Left lung (tissue), 14 donors: Measurements from ENCODE around the gene ITPR2. TPM values are rescaled to one million over a fixed set of nuclear protein-coding genes. Genes with fewer than 3 reads are reported as not detected.

Experiments
- ATAC-seq: fragments of 200-7000 bp; cut with Tn5 transposase; one replicate; pipeline ENCODE4 v1.9.1; 2020; ENCODE audit warnings: moderate library complexity
- DNase-seq, 4 donors: peaks; one replicate each; pipeline ENCODE4 v3.0.0-alpha.2; 2013 to 2020
- H3K27ac ChIP-seq, 2 donors: fragments of 200-600 bp; sonication (generic) in 1 of 2; one replicate each; pipeline versions ENCODE4 v1.5.0 to v1.8.0; 2020 to 2021
- H3K27me3 ChIP-seq, 2 donors: fragments of 200-600 bp; sonication (generic) in 1 of 2; one replicate each; pipeline versions ENCODE4 v1.5.0 to v1.8.0; 2020 to 2021
- H3K36me3 ChIP-seq, 2 donors: fragments of 200-600 bp; sonication (generic) in 1 of 2; one replicate each; pipeline versions ENCODE4 v1.5.0 to v1.8.0; 2020 to 2021
- H3K4me1 ChIP-seq, 2 donors: fragments of 200-600 bp; one replicate each; pipeline ENCODE4 v1.8.0; 2021
- H3K4me3 ChIP-seq, 2 donors: fragments of 200-600 bp; sonication (generic) in 1 of 2; one replicate each; pipeline versions ENCODE4 v1.5.0 to v1.8.0; 2020 to 2021; ENCODE audit warnings: mild to moderate bottlenecking in 1 of 2
- H3K9me3 ChIP-seq, 2 donors: fragments of 200-600 bp; sonication (generic) in 1 of 2; one replicate each; pipeline versions ENCODE4 v1.5.0 to v1.8.0; 2020 to 2021
- intact Hi-C, 2 donors: fragments of 100-400 bp; cut with DNase I; formaldehyde crosslinking; loops; one replicate each; pipeline versions ENCODE4 v1.11.2 to v1.14.2; 2022
- long read RNA-seq, 12 donors: library from polyadenylated mRNA in 2 of 12; unstranded in 2 of 12; transcript quantifications; one replicate each; pipeline ENCODE4 v2.0.0 and lab custom pipeline, GENCODE V29; 2019 to 2026
- polyA plus RNA-seq, 6 donors: library from polyadenylated mRNA; unstranded; fragments of 120-200 nt; gene quantifications; one replicate each; pipeline ENCODE4 v1.2.1, GENCODE V29; 2013; ENCODE audit not compliant: insufficient read length in 6 of 6
- total RNA-seq, 2 donors: library from RNA; stranded (reverse); fragmentation: NEBNext Ultra II Directional; extraction: Animal tissue kit (Norgen Biotek cat#: 25700); gene quantifications; one replicate each; pipeline ENCODE4 v1.2.1, GENCODE V29; 2021
- TF ChIP-seq, protein P1 (sequence below), 2 donors: fragments of 200-600 bp; sonication (generic) in 1 of 2; IDR thresholded peaks; one replicate each; pipeline versions ENCODE4 v1.5.0 to v1.8.0; 2021; ENCODE audit warnings: antibody characterized with exemption in 2 of 2
- donor health status: DM: no; HTN: yes; CAD: no.
- donor health status: DM: no; HTN: no; CAD: no.

Gene ITPR2
- total RNA-seq (10 to 100 TPM; 37.7 to 67.8 TPM), polyA plus RNA-seq (1 to 10 TPM; 5.5 to 8.5 (median 6.9) TPM)
- long read RNA-seq, donor 1: 0 reads
- long read RNA-seq, donor 2: 0 reads
- long read RNA-seq, donor 3: 0 reads
- long read RNA-seq, donor 4, partial matches to known transcripts: 5 of 6 reads
- long read RNA-seq, donor 4, other reads (novel, unspliced or antisense): 1 of 6 reads
- long read RNA-seq, donor 5: 0 reads
- long read RNA-seq, donor 6: 0 reads
- long read RNA-seq, donor 7: 0 reads
- long read RNA-seq, donor 8: 0 reads
- long read RNA-seq, donor 9: 0 reads
- long read RNA-seq, donor 10: 0 reads
- long read RNA-seq, donor 11, partial matches to known transcripts: 16 of 16 reads
- long read RNA-seq, donor 11, other reads (novel, unspliced or antisense): 0 of 16 reads
- long read RNA-seq, donor 12: 0 reads

DNA sequence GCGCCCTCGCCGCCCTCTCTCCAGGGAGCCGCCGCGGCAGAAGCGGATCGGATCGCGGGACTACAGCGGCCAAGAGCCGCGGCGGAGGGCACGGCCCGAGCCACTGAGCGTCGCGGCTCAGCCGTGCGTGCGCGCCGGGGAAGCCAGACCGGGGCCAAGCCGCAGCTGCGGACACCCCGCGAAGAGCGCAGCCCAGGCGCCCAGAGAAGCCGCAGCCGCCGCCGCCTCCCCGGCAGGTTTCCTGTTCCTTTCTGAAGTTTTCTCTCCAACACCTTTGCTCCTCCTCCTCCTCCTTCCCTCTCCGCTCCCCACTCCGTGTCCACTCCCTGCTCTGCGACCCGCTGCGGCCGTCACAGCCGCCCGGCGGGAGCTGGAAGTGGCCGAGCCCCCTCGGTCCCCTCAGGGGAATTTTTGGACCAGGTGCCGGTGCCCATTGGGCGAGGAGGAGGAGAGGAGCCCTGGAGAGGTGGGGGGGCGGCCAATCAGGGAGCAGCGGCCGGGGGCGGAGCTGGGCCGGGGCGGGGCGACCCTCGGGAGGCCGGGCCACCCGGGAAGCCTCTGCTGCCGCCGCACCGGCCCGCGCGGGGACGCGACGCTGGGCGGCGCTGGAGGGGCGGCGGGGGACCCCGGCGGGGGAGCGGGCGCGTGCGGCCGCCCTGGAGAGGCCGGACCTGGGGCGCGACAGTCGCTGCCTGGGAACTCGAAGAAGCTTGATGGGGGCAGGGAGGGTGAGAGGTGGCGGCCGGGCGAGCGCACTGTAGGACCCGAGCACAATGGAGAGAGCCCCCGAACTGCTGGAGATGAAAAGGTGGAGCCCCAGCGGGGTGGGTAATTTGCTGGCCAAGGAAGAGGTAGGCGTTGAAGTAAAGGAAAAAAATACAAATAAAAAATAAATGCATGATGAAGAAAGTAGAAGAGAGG lies at the start of gene ITPR2:
TSS of gene ITPR2 (minus strand) at position 373 of the 921 bp plus-strand sequence. CDS start 413 bp downstream, outside the sequence.
- DNase-seq (peak; percentile 91 to 98 (median 95)), ATAC-seq (peak; percentile 94)
- peaks cover 7 to 43% of the 10 kb centered on the region in 2 donors for H3K4me1 ChIP-seq
- intact Hi-C loops: no loop called here
- H3K9me3 ChIP-seq: no peaks in the 10 kb centered on the region
- H3K36me3 ChIP-seq: no peaks in the 10 kb centered on the region
- H3K27ac ChIP-seq: peak within 1 kb of the TSS; percentile 93 to 99
- TF ChIP-seq, protein P1, sequence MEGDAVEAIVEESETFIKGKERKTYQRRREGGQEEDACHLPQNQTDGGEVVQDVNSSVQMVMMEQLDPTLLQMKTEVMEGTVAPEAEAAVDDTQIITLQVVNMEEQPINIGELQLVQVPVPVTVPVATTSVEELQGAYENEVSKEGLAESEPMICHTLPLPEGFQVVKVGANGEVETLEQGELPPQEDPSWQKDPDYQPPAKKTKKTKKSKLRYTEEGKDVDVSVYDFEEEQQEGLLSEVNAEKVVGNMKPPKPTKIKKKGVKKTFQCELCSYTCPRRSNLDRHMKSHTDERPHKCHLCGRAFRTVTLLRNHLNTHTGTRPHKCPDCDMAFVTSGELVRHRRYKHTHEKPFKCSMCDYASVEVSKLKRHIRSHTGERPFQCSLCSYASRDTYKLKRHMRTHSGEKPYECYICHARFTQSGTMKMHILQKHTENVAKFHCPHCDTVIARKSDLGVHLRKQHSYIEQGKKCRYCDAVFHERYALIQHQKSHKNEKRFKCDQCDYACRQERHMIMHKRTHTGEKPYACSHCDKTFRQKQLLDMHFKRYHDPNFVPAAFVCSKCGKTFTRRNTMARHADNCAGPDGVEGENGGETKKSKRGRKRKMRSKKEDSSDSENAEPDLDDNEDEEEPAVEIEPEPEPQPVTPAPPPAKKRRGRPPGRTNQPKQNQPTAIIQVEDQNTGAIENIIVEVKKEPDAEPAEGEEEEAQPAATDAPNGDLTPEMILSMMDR (IDR thresholded peaks at IDR 0.05): peak; percentile 9 to 13
- H3K4me3 ChIP-seq: peak within 1 kb of the TSS; percentile 83 to 92
- H3K27me3 ChIP-seq: no peaks in the 10 kb centered on the region

DNA sequence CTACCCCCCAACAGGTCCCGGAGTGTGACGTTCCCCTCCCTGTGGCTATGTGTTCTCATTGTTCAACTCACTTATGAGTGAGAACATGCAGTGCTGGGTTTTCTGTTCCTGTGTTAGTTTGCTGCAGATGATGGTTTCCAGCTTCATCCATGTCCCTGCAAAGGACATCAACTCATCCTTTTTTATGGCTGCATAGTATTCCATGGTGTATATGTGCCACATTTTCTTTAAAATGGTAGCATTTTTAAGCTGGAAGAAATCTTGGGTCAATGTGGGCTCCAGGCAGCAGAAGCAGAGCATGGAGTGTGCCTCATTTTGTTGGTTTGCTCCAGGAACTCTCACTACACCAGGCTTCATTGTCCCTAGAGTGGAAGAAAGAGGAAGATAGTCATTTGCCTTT lies 47.6 kb upstream of the ITPR2 start:
- H3K36me3 ChIP-seq: no peaks in the 10 kb centered on the region
- no peak for DNase-seq
- TF ChIP-seq, protein P1 (IDR thresholded peaks at IDR 0.05): no peak
- H3K4me1 ChIP-seq: peaks cover 0 to 22% of the 10 kb centered on the region in 2 donors
- ATAC-seq: no peak
- H3K27ac ChIP-seq: no peak overlapping the region
- intact Hi-C loops: no loop called here
- H3K4me3 ChIP-seq: no peak overlapping the region
- H3K9me3 ChIP-seq: no peaks in the 10 kb centered on the region
- no peaks in the 10 kb centered on the region for H3K27me3 ChIP-seq

DNA sequence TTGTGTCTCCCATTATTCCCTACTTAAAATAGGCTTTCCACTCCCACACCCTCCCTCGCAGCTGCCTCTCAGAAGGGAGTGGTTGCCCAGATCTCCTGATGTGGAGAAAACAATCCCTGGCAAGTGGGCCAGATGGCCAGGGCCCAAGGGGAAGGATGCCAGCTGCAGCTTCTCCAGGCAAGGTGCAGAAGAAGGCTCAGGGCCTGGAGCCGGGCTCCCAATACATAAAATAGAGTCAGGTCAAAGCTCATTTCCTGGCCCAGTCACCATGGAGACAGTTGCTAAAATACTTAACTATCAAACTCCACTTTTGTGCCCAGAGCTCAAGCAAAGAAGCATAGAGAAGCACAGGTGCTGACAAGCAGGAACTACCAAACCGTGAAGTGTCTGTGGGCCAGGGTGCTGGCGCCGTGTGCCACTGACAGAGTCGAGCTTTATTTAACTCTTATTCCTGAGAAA lies 45.7 kb upstream of the ITPR2 start:
- intact Hi-C loops: no loop called here
- ATAC-seq (peak; percentile 84), DNase-seq (peak in 1 of 4 donors; percentile 56)
- TF ChIP-seq, protein P1 (IDR thresholded peaks at IDR 0.05): no peak
- Histone ChIP-seq H3K9me3 (no peaks in the 10 kb centered on the region), H3K27me3 (no peaks in the 10 kb centered on the region), H3K4me1 (peaks cover 0 to 26% of the 10 kb centered on the region in 2 donors), H3K27ac (no peak overlapping the region), H3K4me3 (no peak overlapping the region), H3K36me3 (no peaks in the 10 kb centered on the region)

DNA sequence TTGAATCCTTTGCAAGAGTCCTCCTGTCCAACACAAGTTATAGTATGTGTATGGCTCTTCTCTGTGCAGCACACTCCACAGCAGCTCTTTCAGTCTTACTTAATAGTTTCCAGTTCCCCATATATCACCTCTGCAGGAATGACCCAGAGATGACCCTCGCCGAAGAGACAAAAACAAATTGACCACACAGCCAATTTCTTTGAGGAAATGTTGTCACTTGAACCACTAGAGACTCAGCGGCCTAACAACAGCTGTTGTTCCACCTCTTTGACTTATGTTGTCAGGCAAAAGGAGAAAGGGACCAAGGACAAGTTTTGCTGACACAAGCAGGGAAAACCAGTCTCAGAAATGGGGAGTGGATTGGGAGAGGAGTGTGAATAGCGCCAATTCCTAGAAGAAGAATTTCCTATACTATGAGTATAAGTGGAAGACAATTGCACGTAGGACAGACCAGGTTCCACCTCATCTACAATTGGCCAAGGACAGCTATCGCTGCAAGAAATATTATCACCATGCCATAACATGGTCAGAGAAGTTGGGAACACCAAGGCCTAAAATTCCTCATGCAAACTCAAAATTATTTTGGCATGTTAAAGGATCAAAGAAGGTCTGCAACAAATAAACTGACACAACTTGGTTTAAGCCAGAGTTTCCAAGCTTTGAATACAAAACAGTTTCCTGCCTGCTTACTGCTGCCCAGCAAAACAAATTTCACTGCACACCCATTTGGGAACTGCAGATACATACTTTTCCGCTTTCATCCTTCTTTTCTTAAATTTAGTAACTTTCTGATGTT lies 41.7 kb upstream of the ITPR2 start:
- Histone ChIP-seq H3K4me3 (no peak overlapping the region), H3K4me1 (peaks cover 0 to 44% of the 10 kb centered on the region in 2 donors), H3K9me3 (no peaks in the 10 kb centered on the region), H3K27ac (no peak overlapping the region), H3K27me3 (no peaks in the 10 kb centered on the region), H3K36me3 (no peaks in the 10 kb centered on the region)
- intact Hi-C loops: no loop called here
- TF ChIP-seq, protein P1 (IDR thresholded peaks at IDR 0.05): no peak
- no peak for DNase-seq
- peak; percentile 10 for ATAC-seq
